LNCAP (cell line): ENCODE data around the gene NCAN.

Source experiments
- TF ChIP-seq, protein P1 (sequence below): fragments of 450-650 bp; IDR thresholded peaks from 2 replicates; pipeline ENCODE4 v1.5.1; 2017; ENCODE audit warnings: mild to moderate bottlenecking

The NCAN gene

DNA sequence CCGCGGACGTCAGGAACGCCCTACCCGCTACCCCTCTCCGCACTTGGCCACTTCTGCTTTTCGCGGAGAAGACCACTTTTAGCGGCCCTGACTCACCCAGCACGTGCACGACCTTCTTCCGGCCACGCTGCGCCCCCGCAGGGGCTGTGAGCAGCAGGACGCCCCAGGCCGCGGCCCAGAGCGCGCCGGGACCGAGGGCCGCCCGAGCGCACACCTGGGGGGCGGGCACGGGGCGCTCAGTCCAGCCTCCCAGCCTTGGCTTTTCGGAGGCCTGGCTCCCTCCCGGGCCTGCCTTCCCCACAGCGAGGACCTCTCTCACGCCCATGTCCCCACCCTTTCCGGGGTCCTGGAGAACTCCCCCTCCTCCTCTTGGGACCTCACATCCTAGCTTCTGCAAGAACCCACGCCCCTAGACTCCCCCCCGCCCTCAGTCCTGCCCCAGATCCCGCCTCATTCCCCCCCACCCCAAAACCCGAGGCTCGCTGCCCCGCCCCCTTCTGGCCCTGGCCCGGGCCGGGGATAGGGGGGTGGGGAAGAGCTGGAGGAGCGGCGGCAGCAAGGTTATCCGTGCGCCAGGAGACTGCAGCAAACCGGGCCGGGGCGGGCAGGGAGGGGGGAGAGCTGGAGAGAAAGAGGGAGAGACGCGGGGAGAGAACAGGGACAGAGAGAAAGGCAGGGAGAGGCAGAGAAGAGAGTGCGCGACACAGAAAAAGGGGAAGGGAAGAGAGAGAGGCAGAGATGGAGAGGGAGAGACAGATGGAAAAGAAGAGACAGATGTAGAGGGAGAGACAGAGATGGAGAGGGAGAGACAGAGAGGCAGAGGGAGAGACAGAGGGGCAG, 49.8 kb downstream of the NCAN start:
- TF ChIP-seq, protein P1, sequence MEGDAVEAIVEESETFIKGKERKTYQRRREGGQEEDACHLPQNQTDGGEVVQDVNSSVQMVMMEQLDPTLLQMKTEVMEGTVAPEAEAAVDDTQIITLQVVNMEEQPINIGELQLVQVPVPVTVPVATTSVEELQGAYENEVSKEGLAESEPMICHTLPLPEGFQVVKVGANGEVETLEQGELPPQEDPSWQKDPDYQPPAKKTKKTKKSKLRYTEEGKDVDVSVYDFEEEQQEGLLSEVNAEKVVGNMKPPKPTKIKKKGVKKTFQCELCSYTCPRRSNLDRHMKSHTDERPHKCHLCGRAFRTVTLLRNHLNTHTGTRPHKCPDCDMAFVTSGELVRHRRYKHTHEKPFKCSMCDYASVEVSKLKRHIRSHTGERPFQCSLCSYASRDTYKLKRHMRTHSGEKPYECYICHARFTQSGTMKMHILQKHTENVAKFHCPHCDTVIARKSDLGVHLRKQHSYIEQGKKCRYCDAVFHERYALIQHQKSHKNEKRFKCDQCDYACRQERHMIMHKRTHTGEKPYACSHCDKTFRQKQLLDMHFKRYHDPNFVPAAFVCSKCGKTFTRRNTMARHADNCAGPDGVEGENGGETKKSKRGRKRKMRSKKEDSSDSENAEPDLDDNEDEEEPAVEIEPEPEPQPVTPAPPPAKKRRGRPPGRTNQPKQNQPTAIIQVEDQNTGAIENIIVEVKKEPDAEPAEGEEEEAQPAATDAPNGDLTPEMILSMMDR: no peak

DNA sequence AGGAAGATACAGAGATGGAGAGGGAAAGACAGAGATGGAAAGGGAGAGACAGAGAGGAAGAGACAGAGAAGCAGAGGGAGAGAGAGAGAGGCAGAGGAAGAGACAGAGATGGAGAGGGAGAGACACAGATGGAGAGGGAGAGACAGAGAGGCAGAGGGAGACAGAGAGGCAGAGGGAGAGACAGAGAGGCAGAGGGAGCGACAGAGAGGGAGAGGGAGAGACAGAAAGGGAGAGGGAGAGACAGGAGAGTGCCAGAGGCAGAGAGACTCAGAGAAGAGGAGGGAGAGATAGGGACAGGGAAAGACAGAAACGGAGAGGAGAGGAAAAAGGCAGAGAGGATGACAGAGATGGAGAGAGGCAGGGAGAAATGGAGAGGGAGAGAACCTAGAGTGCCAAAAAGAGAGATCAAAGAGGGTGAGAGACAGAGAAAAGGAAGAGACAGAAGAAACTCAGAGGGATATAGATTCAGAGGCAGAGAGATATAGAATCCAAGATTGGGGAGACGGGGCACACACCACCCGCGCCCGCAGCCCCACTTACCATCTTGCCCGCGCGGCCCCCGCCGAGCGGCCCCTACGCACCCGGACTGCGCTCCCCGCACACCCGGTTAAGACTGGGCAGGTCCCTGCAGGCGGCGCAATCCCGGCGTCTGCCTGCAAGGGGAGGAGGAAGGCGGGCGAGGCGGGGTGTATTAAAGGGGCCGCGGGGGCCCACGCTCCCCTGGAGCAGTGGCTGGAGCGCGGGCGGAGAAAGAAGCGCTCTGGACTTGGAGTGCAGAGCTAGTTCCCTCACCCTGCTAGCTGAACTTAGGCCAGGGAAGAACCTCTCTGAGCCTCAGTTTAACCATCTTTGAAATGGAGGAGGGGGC, 50.7 kb downstream of the NCAN start:
- TF ChIP-seq, protein P1: no peak

DNA sequence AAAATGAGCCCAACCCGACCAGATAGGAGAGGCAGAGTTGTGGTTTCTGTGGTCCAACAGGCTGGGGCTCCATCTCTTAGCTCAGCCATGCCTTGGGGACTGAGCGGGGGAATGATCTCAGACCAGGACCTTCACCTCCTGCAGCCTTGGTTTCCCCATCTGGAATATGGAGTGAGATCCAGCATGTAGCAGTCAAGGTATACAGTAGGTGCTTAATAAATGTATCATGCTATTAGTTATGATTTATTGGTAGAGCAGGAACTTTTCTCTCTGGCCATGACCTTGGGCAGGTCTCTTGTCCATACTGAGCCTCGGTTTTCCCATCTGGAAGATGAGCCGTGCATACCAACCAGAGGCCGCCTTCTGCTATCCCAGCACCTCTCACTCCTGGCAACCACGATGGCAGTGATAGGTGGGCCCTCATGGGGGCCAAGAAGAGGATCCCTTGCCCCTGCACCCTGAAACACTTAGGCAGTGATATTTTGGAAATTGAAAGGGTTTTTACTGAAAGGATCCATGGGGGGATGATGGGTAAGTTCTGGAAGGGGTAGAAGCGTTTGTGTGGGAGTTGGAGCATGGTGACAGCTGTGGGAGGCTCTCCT, 52.2 kb downstream of the NCAN start:
- TF ChIP-seq, protein P1: no peak

DNA sequence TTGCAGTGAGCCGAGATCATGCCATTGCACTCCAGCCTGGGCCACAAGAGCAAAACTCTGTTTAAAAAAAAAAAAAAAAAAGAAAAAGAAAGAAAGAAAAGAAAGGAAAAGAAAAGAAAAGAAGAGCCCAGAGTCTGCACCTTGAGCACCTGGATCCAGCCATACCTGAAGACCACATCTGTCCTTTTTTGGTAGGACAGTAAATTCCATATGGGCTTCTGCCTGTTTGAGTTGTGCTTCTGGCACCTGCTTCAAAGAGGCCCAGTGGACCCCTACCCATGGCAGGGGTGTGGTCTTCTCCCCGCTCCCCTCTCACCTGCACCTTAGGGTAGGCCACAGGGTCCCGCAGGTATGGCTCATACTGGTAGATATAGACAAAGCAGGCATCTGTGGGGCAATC, 55.5 kb downstream of the NCAN start:
- TF ChIP-seq, protein P1: no peak

DNA sequence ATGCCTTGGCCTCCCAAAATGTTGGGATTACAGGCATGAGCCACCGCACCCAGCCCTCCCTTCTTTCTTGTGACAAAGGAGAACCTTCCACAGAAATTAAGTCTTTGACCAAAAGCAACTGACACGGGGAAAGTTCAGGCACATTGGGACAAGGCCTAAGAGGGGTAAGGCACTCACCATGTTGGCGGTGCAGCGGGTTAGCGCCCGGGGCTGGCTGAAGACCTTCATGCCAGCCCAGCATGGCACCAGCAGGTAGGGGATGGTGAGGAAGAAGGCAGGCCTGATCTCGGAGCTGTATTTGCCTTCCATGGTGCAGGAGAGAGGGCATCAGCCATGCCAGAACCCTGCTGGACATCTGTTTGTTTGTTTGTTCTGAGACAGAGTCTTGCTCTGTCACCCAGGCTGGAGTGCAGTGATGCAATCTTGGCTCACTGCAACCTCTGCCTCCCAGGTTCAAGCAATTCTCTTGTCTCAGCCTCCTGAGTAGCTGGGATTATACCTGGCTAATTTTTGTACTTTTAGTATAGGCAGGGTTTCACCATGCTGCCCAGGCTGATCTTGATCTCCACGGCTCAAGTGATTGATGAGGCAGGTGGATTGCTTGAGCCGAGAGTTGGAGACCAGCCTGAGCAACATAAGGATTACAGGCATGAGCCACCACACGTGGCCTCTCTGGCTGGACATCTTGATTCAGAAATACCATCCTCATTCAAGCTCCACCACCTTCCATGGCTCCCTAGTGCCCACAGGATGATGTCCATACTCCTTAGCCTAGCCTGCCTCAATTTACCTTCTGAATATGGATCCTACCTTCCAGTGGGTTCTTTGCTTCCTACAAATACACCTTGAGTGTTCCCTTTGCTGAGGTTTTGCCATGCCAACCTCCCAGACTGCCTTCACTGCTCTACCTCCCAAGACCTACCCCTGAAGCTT, 57.0 kb downstream of the NCAN start:
- TF ChIP-seq, protein P1: no peak

DNA sequence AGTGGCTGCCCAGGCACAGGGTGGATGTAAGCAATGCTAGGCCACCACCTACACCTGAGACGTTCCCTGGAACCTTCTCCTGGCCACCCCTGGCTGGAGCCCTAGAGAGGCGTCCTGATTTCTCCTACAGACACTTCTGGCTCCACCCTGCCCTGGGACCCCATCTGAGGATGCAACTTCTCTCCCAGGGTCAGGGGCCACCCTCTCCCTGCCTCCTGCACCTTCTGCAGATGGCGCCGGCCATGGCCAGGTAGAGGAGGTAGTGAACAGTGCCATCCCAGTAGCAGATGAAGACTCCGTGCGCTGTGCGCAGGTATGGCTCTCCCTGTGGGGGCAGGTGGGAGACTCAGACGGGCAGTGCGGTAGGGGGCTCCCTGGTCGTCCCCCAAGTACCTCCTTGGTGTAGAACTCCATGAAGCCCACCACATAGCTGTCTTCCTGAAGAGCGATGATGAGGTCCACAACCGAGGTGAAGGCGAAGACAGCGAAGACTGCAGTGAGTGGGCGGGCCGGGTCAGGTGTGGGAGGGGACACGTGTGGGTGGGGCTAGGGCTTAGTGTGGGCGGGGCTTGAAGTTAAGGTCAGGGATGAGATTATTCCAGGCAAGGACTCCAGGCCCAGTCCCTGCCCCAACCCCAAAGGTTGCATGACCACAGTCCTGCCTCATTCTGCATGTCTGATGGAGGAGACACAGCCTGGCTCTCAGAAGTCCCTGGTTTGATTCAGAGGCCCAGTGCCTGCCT, 58.4 kb downstream of the NCAN start:
- TF ChIP-seq, protein P1: no peak
